Measurements from ENCODE around the gene CLIC3.
"Not testable (repeated sequence)": the region's sequence is repeated elsewhere in the genome, so short reads cannot be mapped to it uniquely, and the experiment has no call there.

The CLIC3 gene

GRCh38 chr9:136996361-136997292, at the start of gene CLIC3:
CLIC3 (minus strand) TSS chr9:136996568; CDS start chr9:136996543, 25 bp downstream.
- DNase-seq: peak; percentile 74

- peak; percentile 82 for DNase-seq
Observed at GRCh38 chr9:137045294-137046087, 49.1 kb upstream of the CLIC3 start.

- peak; percentile 91 for DNase-seq
Observed at GRCh38 chr9:137044502-137045177, 48.3 kb upstream of the CLIC3 start.

- peak; percentile 38 for DNase-seq
Observed at GRCh38 chr9:137044037-137044436, 47.7 kb upstream of the CLIC3 start.

- no peak for DNase-seq
Observed at GRCh38 chr9:137042751-137043727, 46.7 kb upstream of the CLIC3 start.

GRCh38 chr9:137041124-137041523, 44.8 kb upstream of the CLIC3 start:
- no peak for DNase-seq

GRCh38 chr9:137040568-137040967, 44.2 kb upstream of the CLIC3 start:
- DNase-seq: no peak

GRCh38 chr9:137039611-137040366, 43.4 kb upstream of the CLIC3 start:
- DNase-seq: no peak

GRCh38 chr9:137038916-137039315, 42.5 kb upstream of the CLIC3 start:
- DNase-seq: no peak

GRCh38 chr9:137037483-137037882, 41.1 kb upstream of the CLIC3 start:
- no peak for DNase-seq

GRCh38 chr9:137037035-137037434, 40.7 kb upstream of the CLIC3 start:
- no peak for DNase-seq

GRCh38 chr9:137035937-137036336, 39.6 kb upstream of the CLIC3 start:
- DNase-seq: no peak

- DNase-seq: no peak
Observed at GRCh38 chr9:137035507-137035834, 39.1 kb upstream of the CLIC3 start.

- DNase-seq: peak; percentile 91
Observed at GRCh38 chr9:137034709-137035506, 38.5 kb upstream of the CLIC3 start.

GRCh38 chr9:137034039-137034708, 37.8 kb upstream of the CLIC3 start:
- peak; percentile 69 for DNase-seq

GRCh38 chr9:137033481-137033880, 37.1 kb upstream of the CLIC3 start:
- DNase-seq: not testable (repeated sequence)

GRCh38 chr9:137032858-137033257, 36.5 kb upstream of the CLIC3 start:
- DNase-seq: no peak

GRCh38 chr9:137031904-137032640, 35.7 kb upstream of the CLIC3 start, which contains the start of gene FUT7:
FUT7 (minus strand) TSS chr9:137032088; CDS start chr9:137031991, 97 bp downstream.
- DNase-seq: no peak

All from NCI-H69 (cell line).